SH-SY5Y (cell line): ENCODE measurements around the gene DLL3.

ENCODE experiments used
- GATA2 ChIP-seq: IDR thresholded peaks from 2 replicates; pipeline ENCODE4 v1.6.1; 2011; ENCODE audit warnings: mild to moderate bottlenecking, low read depth, low read length
- GATA3 ChIP-seq: IDR thresholded peaks from 2 replicates; pipeline ENCODE4 v1.6.1; 2011; ENCODE audit warnings: low read depth, mild to moderate bottlenecking, low read length, moderate library complexity

- peak; percentile 64; the same call in 1 of the 2 replicates for TF ChIP-seq GATA2
- no peak for TF ChIP-seq GATA3
Observed at GRCh38 chr19:39507715-39508364, 9.1 kb downstream of the DLL3 start.
